LNCAP (cell line): ENCODE results near the gene CAMK2G.

Experiments used
- TF ChIP-seq, protein P1 (sequence below): fragments of 450-650 bp; IDR thresholded peaks from 2 replicates; pipeline ENCODE4 v1.5.1; 2017; ENCODE audit warnings: mild to moderate bottlenecking

The CAMK2G gene

GRCh38 chr10:73772281-73773151 is 101.8 kb downstream of the CAMK2G start:
- TF ChIP-seq, protein P1, sequence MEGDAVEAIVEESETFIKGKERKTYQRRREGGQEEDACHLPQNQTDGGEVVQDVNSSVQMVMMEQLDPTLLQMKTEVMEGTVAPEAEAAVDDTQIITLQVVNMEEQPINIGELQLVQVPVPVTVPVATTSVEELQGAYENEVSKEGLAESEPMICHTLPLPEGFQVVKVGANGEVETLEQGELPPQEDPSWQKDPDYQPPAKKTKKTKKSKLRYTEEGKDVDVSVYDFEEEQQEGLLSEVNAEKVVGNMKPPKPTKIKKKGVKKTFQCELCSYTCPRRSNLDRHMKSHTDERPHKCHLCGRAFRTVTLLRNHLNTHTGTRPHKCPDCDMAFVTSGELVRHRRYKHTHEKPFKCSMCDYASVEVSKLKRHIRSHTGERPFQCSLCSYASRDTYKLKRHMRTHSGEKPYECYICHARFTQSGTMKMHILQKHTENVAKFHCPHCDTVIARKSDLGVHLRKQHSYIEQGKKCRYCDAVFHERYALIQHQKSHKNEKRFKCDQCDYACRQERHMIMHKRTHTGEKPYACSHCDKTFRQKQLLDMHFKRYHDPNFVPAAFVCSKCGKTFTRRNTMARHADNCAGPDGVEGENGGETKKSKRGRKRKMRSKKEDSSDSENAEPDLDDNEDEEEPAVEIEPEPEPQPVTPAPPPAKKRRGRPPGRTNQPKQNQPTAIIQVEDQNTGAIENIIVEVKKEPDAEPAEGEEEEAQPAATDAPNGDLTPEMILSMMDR, result no peak

DNA sequence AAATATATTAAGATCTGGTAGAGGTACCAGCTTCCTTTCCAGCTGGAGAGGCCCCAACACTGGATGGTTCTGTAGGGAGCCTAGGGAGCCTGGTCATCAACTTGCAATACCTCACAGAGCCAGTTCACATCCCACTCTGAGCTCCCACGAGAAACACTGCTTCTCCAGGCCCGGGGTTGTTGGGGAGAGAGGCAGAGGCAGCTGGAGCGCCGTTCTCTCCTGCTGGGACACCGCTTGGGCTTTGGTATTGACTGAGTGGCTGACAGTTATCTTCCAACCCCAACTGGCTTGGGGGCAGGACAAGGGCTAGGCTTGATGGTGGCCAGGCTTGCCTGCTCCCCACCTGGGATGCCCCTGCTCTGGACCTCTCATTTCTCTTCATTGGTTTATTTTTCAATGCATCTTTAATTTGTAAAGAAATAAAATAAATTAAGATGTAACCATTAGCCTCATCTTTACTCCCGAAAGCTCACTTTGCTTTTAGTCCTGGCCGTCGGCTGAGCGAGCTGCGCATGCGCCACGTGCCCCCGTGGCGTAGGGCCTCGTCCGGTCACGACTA is 102.6 kb downstream of the CAMK2G start:
- TF ChIP-seq, protein P1, result no peak

DNA sequence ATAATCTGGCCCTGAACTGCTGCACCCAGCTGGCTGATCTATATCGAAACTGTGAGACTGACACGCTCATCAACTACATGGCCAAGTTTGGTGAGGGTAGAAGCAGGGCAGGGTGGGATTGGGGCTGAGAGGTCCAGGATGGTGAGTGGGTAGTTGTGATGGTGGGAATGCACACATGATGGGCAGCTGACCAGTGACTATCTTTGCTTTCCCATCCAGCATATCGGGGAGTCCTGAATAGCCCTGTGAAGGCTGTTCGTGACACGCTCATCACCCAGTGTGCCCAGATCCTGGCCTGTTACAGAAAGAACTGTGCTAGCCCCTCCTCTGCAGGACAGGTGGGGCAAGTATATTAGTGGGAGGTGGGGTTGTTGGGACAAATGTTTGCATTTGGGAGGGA is 105.0 kb downstream of the CAMK2G start:
- TF ChIP-seq, protein P1, result no peak

DNA sequence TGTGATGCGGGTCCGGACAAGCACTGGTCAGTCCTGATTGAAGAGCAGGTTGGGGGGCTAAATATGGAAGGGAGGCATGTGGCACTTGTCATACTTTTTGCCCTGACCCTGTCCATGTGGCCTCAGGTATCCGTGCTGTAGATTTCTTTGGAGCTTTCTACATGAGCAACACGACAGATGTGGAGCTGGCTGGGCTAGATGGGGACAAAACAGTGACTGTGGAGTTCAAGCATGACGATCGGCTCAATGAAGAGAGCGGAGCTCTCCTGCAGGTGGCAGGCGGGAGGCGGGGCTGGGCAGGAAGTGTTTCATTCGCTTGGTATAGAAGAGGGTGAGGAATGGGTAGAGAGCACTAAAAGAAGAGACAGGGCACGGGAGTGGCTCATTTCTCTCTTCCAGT is 105.5 kb downstream of the CAMK2G start:
- TF ChIP-seq, protein P1, result no peak

DNA sequence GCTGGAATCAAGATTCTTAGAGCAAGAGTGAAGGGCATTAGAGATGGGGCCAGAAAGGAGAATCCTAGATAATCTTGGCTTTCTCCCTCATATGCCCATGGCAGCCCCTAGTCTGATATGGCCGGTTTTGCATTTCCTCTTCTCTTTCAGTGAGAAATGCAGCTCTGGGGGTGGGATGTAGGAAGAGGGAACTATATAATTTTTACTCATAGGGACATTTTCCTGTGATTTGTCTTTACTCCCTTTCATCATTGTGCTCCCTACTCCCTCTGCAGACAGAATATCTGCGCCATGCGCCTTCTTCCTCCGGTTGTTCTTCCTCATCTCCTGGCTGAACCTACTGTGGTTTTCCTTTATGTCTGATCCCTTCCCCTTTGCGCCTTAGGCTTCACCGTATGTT is 109.3 kb downstream of the CAMK2G start:
- TF ChIP-seq, protein P1, result no peak

GRCh38 chr10:73763343-73763742 is 111.0 kb downstream of the CAMK2G start:
- TF ChIP-seq, protein P1, result no peak

- TF ChIP-seq, protein P1, result no peak
Measured at GRCh38 chr10:73762915-73763314, 111.4 kb downstream of the CAMK2G start.
